Stimulated activated CD4-positive, alpha-beta T cell treated with anti-CD3 and anti-CD28 coated beads, Interleukin-15, amount 100 ng/mL, for 48 hours (primary cell): ENCODE measurements around the gene HPX.

Experiments
- DNase-seq, 2 donors: peaks; one replicate each; pipeline ENCODE4 v3.0.0-alpha.2; 2020; ENCODE audit warnings: low read depth in 2 of 2

HPX gene

GRCh38 chr11:6391537-6392134 lies 49.2 kb downstream of the HPX start:
- DNase-seq = no peak

- no peak for DNase-seq
Observed at GRCh38 chr11:6390718-6391469, 49.9 kb downstream of the HPX start.

- peak; percentile 87 to 90 for DNase-seq
Observed at GRCh38 chr11:6389905-6390717, 50.7 kb downstream of the HPX start, which contains the start of gene SMPD1. SMPD1 (plus strand) TSS chr11:6390474; CDS start chr11:6390599, 125 bp downstream.

GRCh38 chr11:6388748-6389147 lies 52.0 kb downstream of the HPX start:
- no peak for DNase-seq

GRCh38 chr11:6387811-6388599 lies 52.8 kb downstream of the HPX start:
- no peak for DNase-seq

GRCh38 chr11:6385046-6385777 lies 55.6 kb downstream of the HPX start:
- DNase-seq = no peak
